GM23338 (cell line): ENCODE measurements around the gene EXOG. TPM values are rescaled to one million over a fixed set of nuclear protein-coding genes. Genes with fewer than 3 reads are reported as not detected.

Source experiments
- ATAC-seq: fragments of 200-7000 bp; cut with Tn5 transposase; 3 replicates; pipeline ENCODE4 v1.9.1; 2020
- DNase-seq: peaks from one replicate; pipeline ENCODE4 v3.0.0-alpha.2; 2015; ENCODE audit warnings: low spot score
- H2AFZ ChIP-seq: fragments of 200-600 bp; sonication (generic); 2 replicates; pipeline ENCODE4 v1.8.0; 2016; ENCODE audit warnings: antibody characterized with exemption, mild to moderate bottlenecking, moderate library complexity
- H3F3A ChIP-seq: fragments of 200-600 bp; sonication (generic); replicated peaks from 2 replicates; pipeline ENCODE4 v1.8.0; 2017; ENCODE audit warnings: antibody characterized with exemption, mixed run types, low read depth
- H3K27ac ChIP-seq: fragments of 200-600 bp; sonication (generic); 2 replicates; pipeline ENCODE4 v1.6.1; 2016; ENCODE audit warnings: low read depth
- H3K27me3 ChIP-seq: fragments of 200-600 bp; sonication (generic); 2 replicates; pipeline ENCODE4 v1.8.0; 2016; ENCODE audit warnings: mild to moderate bottlenecking, mixed run types, moderate library complexity; ENCODE audit not compliant: insufficient read depth
- H3K36me3 ChIP-seq: fragments of 200-600 bp; sonication (generic); 2 replicates; pipeline ENCODE4 v1.8.0; 2016; ENCODE audit warnings: mild to moderate bottlenecking; ENCODE audit not compliant: insufficient read depth
- H3K4me1 ChIP-seq: fragments of 200-600 bp; sonication (generic); 2 replicates; pipeline ENCODE4 v1.8.0; 2016; ENCODE audit warnings: mild to moderate bottlenecking, moderate library complexity; ENCODE audit not compliant: insufficient read depth
- H3K4me2 ChIP-seq: fragments of 200-600 bp; sonication (generic); 2 replicates; pipeline ENCODE4 v1.7.1; 2017; ENCODE audit warnings: mixed run types
- H3K4me3 ChIP-seq: fragments of 200-600 bp; sonication (generic); 2 replicates; pipeline ENCODE4 v1.6.1; 2016; ENCODE audit warnings: mixed run types
- H3K79me2 ChIP-seq: fragments of 200-600 bp; sonication (generic); replicated peaks from 2 replicates; pipeline ENCODE4 v1.8.0; 2017; ENCODE audit warnings: mild to moderate bottlenecking; ENCODE audit not compliant: insufficient read depth
- H3K9me2 ChIP-seq: fragments of 200-600 bp; sonication (generic); 2 replicates; pipeline ENCODE4 v1.8.0; 2017; ENCODE audit not compliant: insufficient read depth
- H4K20me1 ChIP-seq: fragments of 200-600 bp; sonication (generic); replicated peaks from 2 replicates; pipeline ENCODE4 v1.8.0; 2017; ENCODE audit warnings: mild to moderate bottlenecking; ENCODE audit not compliant: insufficient read depth
- H3K27ac Mint-ChIP-seq: 2 replicates; pipeline ENCODE4 v1.8.0; 2020; ENCODE audit warnings: inconsistent platforms, mild to moderate bottlenecking, moderate library complexity, mixed read lengths
- H3K27me3 Mint-ChIP-seq: 3 replicates; pipeline ENCODE4 v1.8.0; 2022; ENCODE audit warnings: low read depth, mild to moderate bottlenecking, moderate library complexity, mixed read lengths, inconsistent platforms; ENCODE audit not compliant: insufficient read depth, poor library complexity
- H3K36me3 Mint-ChIP-seq: 3 replicates; pipeline ENCODE4 v1.8.0; 2021; ENCODE audit warnings: low read depth, mild to moderate bottlenecking, inconsistent platforms, moderate library complexity, mixed read lengths
- H3K4me1 Mint-ChIP-seq: 3 replicates; pipeline ENCODE4 v1.8.0; 2020; ENCODE audit warnings: mild to moderate bottlenecking, inconsistent platforms, mixed read lengths
- H3K4me3 Mint-ChIP-seq: 3 replicates; pipeline ENCODE4 v1.8.0; 2021; ENCODE audit warnings: moderate library complexity, mild to moderate bottlenecking, inconsistent platforms, mixed read lengths
- H3K9me3 Mint-ChIP-seq: 3 replicates; pipeline ENCODE4 v1.8.0; 2020; ENCODE audit warnings: moderate library complexity, mild to moderate bottlenecking, inconsistent platforms, mixed read lengths
- CREB1 ChIP-seq: fragments of 250-450 bp; sonication (Bioruptor Pico); IDR thresholded peaks from 2 replicates; pipeline ENCODE4 v1.5.0; 2020; ENCODE audit warnings: low read depth, mild to moderate bottlenecking, moderate library complexity
- CTCF ChIP-seq, 2 experiments: fragments of 200-600 bp in 1 of 2; sonication (generic) in 1 of 2; conservative IDR thresholded peaks; 2 replicates each; pipeline versions ENCODE4 v1.5.1 to v1.6.1; 2016 to 2017; ENCODE audit warnings: antibody characterized with exemption in 2 of 2, low read depth in 2 of 2, mild to moderate bottlenecking in 2 of 2, moderate library complexity in 1 of 2
- ETS1 ChIP-seq: IDR thresholded peaks from 2 replicates; pipeline ENCODE4 v1.6.1; 2016; ENCODE audit warnings: antibody characterized with exemption
- EZH2 ChIP-seq: fragments of 200-600 bp; sonication (generic); IDR thresholded peaks from one replicate; pipeline ENCODE4 v1.8.0; 2017; ENCODE audit warnings: antibody characterized with exemption, mild to moderate bottlenecking, low read depth; ENCODE audit not compliant: unreplicated experiment
- EZH2phosphoT487 ChIP-seq: fragments of 200-600 bp; sonication (generic); IDR thresholded peaks from one replicate; pipeline ENCODE4 v1.8.1; 2018; ENCODE audit warnings: antibody characterized with exemption; ENCODE audit not compliant: unreplicated experiment
- JUNB ChIP-seq: IDR thresholded peaks from one replicate; pipeline ENCODE4 v1.6.1; 2016; ENCODE audit warnings: antibody characterized with exemption; ENCODE audit not compliant: unreplicated experiment
- NANOG ChIP-seq: IDR thresholded peaks from 2 replicates; pipeline ENCODE4 v1.6.1; 2016; ENCODE audit warnings: antibody characterized with exemption, borderline replicate concordance
- POLR2AphosphoS5 ChIP-seq: IDR thresholded peaks from 2 replicates; pipeline ENCODE4 v1.6.1; 2016; ENCODE audit warnings: antibody characterized with exemption, low read depth
- STAT1 ChIP-seq: IDR thresholded peaks from one replicate; pipeline ENCODE4 v1.6.1; 2016; ENCODE audit warnings: antibody characterized with exemption; ENCODE audit not compliant: unreplicated experiment
- ZNF114 ChIP-seq: fragments of 250-450 bp; sonication (Bioruptor Pico); IDR thresholded peaks from 2 replicates; pipeline ENCODE4 v1.5.0; 2020; ENCODE audit warnings: mild to moderate bottlenecking, moderate library complexity
- ZNF331 ChIP-seq: fragments of 250-450 bp; sonication (Bioruptor Pico); IDR thresholded peaks from 2 replicates; pipeline ENCODE4 v1.5.0; 2020; ENCODE audit warnings: low read depth, mild to moderate bottlenecking, moderate library complexity
- ZNF462 ChIP-seq: fragments of 250-450 bp; sonication (Bioruptor Pico); IDR thresholded peaks from 2 replicates; pipeline ENCODE4 v1.5.0; 2020; ENCODE audit warnings: mild to moderate bottlenecking, moderate library complexity
- polyA plus RNA-seq: library from polyadenylated mRNA; unstranded; fragments of >200 nt; fragmentation: Nextera tagmentation; extraction: Ambion mirVana; gene quantifications from 2 replicates; pipeline ENCODE4 v1.2.1, GENCODE V29; 2016
- total RNA-seq: library from RNA; depleted of rRNA; stranded (reverse); fragments of >200 nt; shearing (Covaris generic); gene quantifications from 2 replicates; pipeline ENCODE4 v1.2.3, GENCODE V29; 2014

EXOG gene
- total and polyA plus RNA-seq, 2 experiments from 2014 or later, result 9.7 to 11.3 TPM

GRCh38 chr3:38480093-38480445, 16.1 kb upstream of the EXOG start:
- ATAC-seq (no peak), DNase-seq (no peak)
- H3K36me3 ChIP-seq, result peaks cover 30% of the 10 kb centered on the region
- no peaks in the 10 kb centered on the region; the same call in 2 of the 3 replicates for H3K9me3 Mint-ChIP-seq
- no peaks in the 10 kb centered on the region for H3K9me2 ChIP-seq
- H2AFZ ChIP-seq, result no peak overlapping the region
- H3K4me2 ChIP-seq, result no peak overlapping the region
- no peaks in the 10 kb centered on the region for H3F3A ChIP-seq
- no peak overlapping the region for H3K4me3 ChIP-seq
- H3K27me3 ChIP-seq, result no peaks in the 10 kb centered on the region
- H4K20me1 ChIP-seq, result peaks cover 10% of the 10 kb centered on the region
- no peak overlapping the region for H3K27ac Mint-ChIP-seq
- H3K4me1 Mint-ChIP-seq, result peaks cover 8% of the 10 kb centered on the region; the same call in 1 of the 3 replicates
- H3K36me3 Mint-ChIP-seq, result peaks cover 64% of the 10 kb centered on the region
- no peaks in the 10 kb centered on the region for H3K4me1 ChIP-seq
- no peak overlapping the region for H3K4me3 Mint-ChIP-seq
- no peak overlapping the region for H3K27ac ChIP-seq
- peaks cover 4% of the 10 kb centered on the region for H3K27me3 Mint-ChIP-seq
- peaks cover 28% of the 10 kb centered on the region for H3K79me2 ChIP-seq
- TF ChIP-seq CREB1 (CRISPR knock-in tag), result no peak
- TF ChIP-seq EZH2phosphoT487, result no peak
- 0 out of 4 replicates have a peak, but pooled peaks of 1 of the 2 experiments have one; percentile 3 for TF ChIP-seq CTCF (conservative IDR thresholded peaks at IDR 0.05; ENCODE audit: low read depth in 2 of 2)

GRCh38 chr3:38480930-38481329, 15.2 kb upstream of the EXOG start:
- Mint-ChIP-seq H3K27me3 (peaks cover 4% of the 10 kb centered on the region), H3K36me3 (peaks cover 68% of the 10 kb centered on the region), H3K27ac (no peak overlapping the region), H3K4me1 (peaks cover 3% of the 10 kb centered on the region; the same call in 1 of the 3 replicates), H3K4me3 (no peak overlapping the region), H3K9me3 (no peaks in the 10 kb centered on the region; the same call in 2 of the 3 replicates)
- no peaks in the 10 kb centered on the region for H3F3A ChIP-seq
- H4K20me1 ChIP-seq, result peaks cover 10% of the 10 kb centered on the region
- H3K4me2 ChIP-seq, result no peak overlapping the region
- DNase-seq, result no peak
- H3K36me3 ChIP-seq, result peaks cover 30% of the 10 kb centered on the region
- no peaks in the 10 kb centered on the region for H3K27me3 ChIP-seq
- H2AFZ ChIP-seq, result no peak overlapping the region
- H3K27ac ChIP-seq, result no peak overlapping the region
- no peaks in the 10 kb centered on the region for H3K9me2 ChIP-seq
- peaks cover 21% of the 10 kb centered on the region for H3K79me2 ChIP-seq
- no peaks in the 10 kb centered on the region for H3K4me1 ChIP-seq
- ATAC-seq, result no peak
- H3K4me3 ChIP-seq, result no peak overlapping the region
- TF ChIP-seq POLR2AphosphoS5 (no peak), STAT1 (no peak), ZNF331 (no peak), EZH2 (no peak), NANOG (no peak), ETS1 (no peak), ZNF462 (CRISPR knock-in tag) (no peak), EZH2phosphoT487 (no peak), CREB1 (CRISPR knock-in tag) (no peak), ZNF114 (CRISPR knock-in tag) (no peak), JUNB (no peak)
